GM12878 (cell line): ENCODE results near the gene SLC25A30. TPM values are rescaled to one million over a fixed set of nuclear protein-coding genes. Genes with fewer than 3 reads are reported as not detected.

Experiments
- ATF3 ChIP-seq: IDR thresholded peaks from 2 replicates; pipeline ENCODE4 v1.6.1; 2011; ENCODE audit warnings: low read depth, mild to moderate bottlenecking, low read length, moderate library complexity, borderline replicate concordance; ENCODE audit errors: extremely low read depth
- BHLHE40 ChIP-seq, 2 experiments: fragments of 450-650 bp in 1 of 2; IDR thresholded peaks; 2 replicates each; pipeline ENCODE4 v1.6.1; 2011 to 2017; ENCODE audit warnings: low read depth in 2 of 2, borderline replicate concordance in 1 of 2, improper control_type of control experiment in 1 of 2, low read length in 1 of 2, mild to moderate bottlenecking in 1 of 2
- CBX3 ChIP-seq: fragments of 200-600 bp; sonication (generic); IDR thresholded peaks from 2 replicates; pipeline ENCODE4 v1.6.1; 2016; ENCODE audit warnings: low read depth, borderline replicate concordance
- DPF2 ChIP-seq: fragments of 450-650 bp; IDR thresholded peaks from 2 replicates; pipeline ENCODE4 v1.6.1; 2017; ENCODE audit warnings: mild to moderate bottlenecking
- EZH2 ChIP-seq: IDR thresholded peaks from 2 replicates; pipeline ENCODE4 v1.6.1; 2012; ENCODE audit warnings: low read depth, mild to moderate bottlenecking, control low read depth, inconsistent platforms, low read length, borderline replicate concordance; ENCODE audit not compliant: control insufficient read depth
- FOXK2 ChIP-seq: fragments of 450-650 bp; IDR thresholded peaks from 2 replicates; pipeline ENCODE4 v1.6.1; 2017; ENCODE audit warnings: mild to moderate bottlenecking, moderate library complexity
- HDAC6 ChIP-seq: fragments of 200-600 bp; sonication (generic); IDR thresholded peaks from one replicate; pipeline ENCODE4 v1.8.0; 2017; ENCODE audit warnings: antibody characterized with exemption; ENCODE audit not compliant: unreplicated experiment
- JUND ChIP-seq: IDR thresholded peaks from 2 replicates; pipeline ENCODE4 v1.6.1; 2012; ENCODE audit warnings: low read depth, mild to moderate bottlenecking, low read length, improper control_type of control experiment, moderate library complexity
- MXI1 ChIP-seq: fragments of 150-350 bp; IDR thresholded peaks from 2 replicates; pipeline ENCODE4 v1.6.1; 2011; ENCODE audit warnings: low read depth, mild to moderate bottlenecking, inconsistent platforms, low read length, improper control_type of control experiment
- NFYB ChIP-seq: IDR thresholded peaks from 2 replicates; pipeline ENCODE4 v1.6.1; 2011; ENCODE audit warnings: low read depth, mild to moderate bottlenecking, low read length, improper control_type of control experiment, moderate library complexity; ENCODE audit not compliant: insufficient read depth
- NR2C2 ChIP-seq: IDR thresholded peaks from 2 replicates; pipeline ENCODE4 v1.6.1; 2011; ENCODE audit warnings: borderline replicate concordance, low read depth; ENCODE audit not compliant: control insufficient read depth, insufficient read length
- NRF1 ChIP-seq: conservative IDR thresholded peaks from 2 replicates; pipeline ENCODE4 v1.6.1; 2011; ENCODE audit warnings: mild to moderate bottlenecking, low read depth, low read length, improper control_type of control experiment
- PAX8 ChIP-seq: fragments of 450-650 bp; IDR thresholded peaks from 2 replicates; pipeline ENCODE4 v1.6.1; 2017; ENCODE audit warnings: mild to moderate bottlenecking, moderate library complexity
- PKNOX1 ChIP-seq: fragments of 450-650 bp; IDR thresholded peaks from 2 replicates; pipeline ENCODE4 v1.6.1; 2016; ENCODE audit warnings: mild to moderate bottlenecking
- POLR2AphosphoS5 ChIP-seq: IDR thresholded peaks from 2 replicates; pipeline ENCODE4 v1.6.1; 2011; ENCODE audit warnings: mild to moderate bottlenecking, low read length, inconsistent platforms
- RAD21 ChIP-seq: IDR thresholded peaks from 2 replicates; pipeline ENCODE4 v1.6.1; 2011; ENCODE audit warnings: mild to moderate bottlenecking, low read depth, low read length, moderate library complexity; ENCODE audit not compliant: insufficient read depth
- STAT1 ChIP-seq: fragments of 450-650 bp; conservative IDR thresholded peaks from 2 replicates; pipeline ENCODE4 v1.6.1; 2014; ENCODE audit warnings: antibody characterized with exemption, mild to moderate bottlenecking
- TCF12 ChIP-seq: IDR thresholded peaks from 2 replicates; pipeline ENCODE4 v1.6.1; 2011; ENCODE audit warnings: low read depth, mild to moderate bottlenecking, low read length
- WRNIP1 ChIP-seq: IDR thresholded peaks from 2 replicates; pipeline ENCODE4 v1.6.1; 2011; ENCODE audit warnings: low read depth, low read length, improper control_type of control experiment, borderline replicate concordance
- ZNF384 ChIP-seq: IDR thresholded peaks from 2 replicates; pipeline ENCODE4 v1.6.1; 2012; ENCODE audit warnings: low read depth, mild to moderate bottlenecking, low read length, improper control_type of control experiment, borderline replicate concordance
- polyA plus RNA-seq, 11 experiments: library from polyadenylated mRNA; depleted of rRNA in 4 of 11; unstranded in 6 of 11; stranded (reverse) in 5 of 11; fragments of >200 nt; fragmentation: Nextera tagmentation in 4 of 11; fragmentation: Illumina TruSeq in 1 of 11; extraction: Ambion mirVana in 4 of 11; extraction: Trizol in 1 of 11; gene quantifications; 1 replicate in 1 of 11; 2 replicates in 10 of 11; pipeline versions ENCODE4 v1.2.1 to v1.2.3, GENCODE V29; 2011 to 2016; ENCODE audit warnings: inconsistent platforms in 2 of 11, missing spikeins in 2 of 11, low read depth in 1 of 11
- total RNA-seq, 4 experiments: library from RNA; depleted of rRNA in 3 of 4; stranded (reverse); fragments of >200 nt in 3 of 4; fragmentation: Illumina TruSeq in 1 of 4; extraction: Trizol in 1 of 4; gene quantifications; 2 replicates each; pipeline versions ENCODE4 v1.2.1 to v1.2.3, GENCODE V29; 2013 to 2021
- TF ChIP-seq, protein P1 (sequence below): fragments of 450-650 bp; formaldehyde crosslinking; IDR thresholded peaks from 2 replicates; pipeline ENCODE4 v1.5.0; 2022; ENCODE audit warnings: mild to moderate bottlenecking, missing genetic modification characterization
- TF ChIP-seq, protein P2 (sequence below): fragments of 450-650 bp; IDR thresholded peaks from 2 replicates; pipeline ENCODE4 v1.6.1; 2017; ENCODE audit warnings: antibody characterized with exemption, mild to moderate bottlenecking, moderate library complexity

Gene SLC25A30
- total and polyA plus RNA-seq, 10 of the 15 experiments (the other 5 are each of a cell fraction or from before 2014, with no cell fraction given): 2.4 to 18.0 (median 8.9) TPM

- no peak for TF ChIP-seq JUND
- peak; percentile 79 for TF ChIP-seq PKNOX1
- TF ChIP-seq, protein P1, sequence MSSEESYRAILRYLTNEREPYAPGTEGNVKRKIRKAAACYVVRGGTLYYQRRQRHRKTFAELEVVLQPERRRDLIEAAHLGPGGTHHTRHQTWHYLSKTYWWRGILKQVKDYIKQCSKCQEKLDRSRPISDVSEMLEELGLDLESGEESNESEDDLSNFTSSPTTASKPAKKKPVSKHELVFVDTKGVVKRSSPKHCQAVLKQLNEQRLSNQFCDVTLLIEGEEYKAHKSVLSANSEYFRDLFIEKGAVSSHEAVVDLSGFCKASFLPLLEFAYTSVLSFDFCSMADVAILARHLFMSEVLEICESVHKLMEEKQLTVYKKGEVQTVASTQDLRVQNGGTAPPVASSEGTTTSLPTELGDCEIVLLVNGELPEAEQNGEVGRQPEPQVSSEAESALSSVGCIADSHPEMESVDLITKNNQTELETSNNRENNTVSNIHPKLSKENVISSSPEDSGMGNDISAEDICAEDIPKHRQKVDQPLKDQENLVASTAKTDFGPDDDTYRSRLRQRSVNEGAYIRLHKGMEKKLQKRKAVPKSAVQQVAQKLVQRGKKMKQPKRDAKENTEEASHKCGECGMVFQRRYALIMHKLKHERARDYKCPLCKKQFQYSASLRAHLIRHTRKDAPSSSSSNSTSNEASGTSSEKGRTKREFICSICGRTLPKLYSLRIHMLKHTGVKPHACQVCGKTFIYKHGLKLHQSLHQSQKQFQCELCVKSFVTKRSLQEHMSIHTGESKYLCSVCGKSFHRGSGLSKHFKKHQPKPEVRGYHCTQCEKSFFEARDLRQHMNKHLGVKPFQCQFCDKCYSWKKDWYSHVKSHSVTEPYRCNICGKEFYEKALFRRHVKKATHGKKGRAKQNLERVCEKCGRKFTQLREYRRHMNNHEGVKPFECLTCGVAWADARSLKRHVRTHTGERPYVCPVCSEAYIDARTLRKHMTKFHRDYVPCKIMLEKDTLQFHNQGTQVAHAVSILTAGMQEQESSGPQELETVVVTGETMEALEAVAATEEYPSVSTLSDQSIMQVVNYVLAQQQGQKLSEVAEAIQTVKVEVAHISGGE (CRISPR knock-in tag): peak; percentile 14; the same call in 1 of the 2 replicates
- no peak for TF ChIP-seq TCF12
- peak; percentile 44; the same call in 1 of the 2 replicates for TF ChIP-seq DPF2
- TF ChIP-seq RAD21: no peak
- TF ChIP-seq PAX8: no peak
- no peak for TF ChIP-seq EZH2
- no peak for TF ChIP-seq NRF1
- no peak for TF ChIP-seq WRNIP1
- no peak for TF ChIP-seq STAT1
- TF ChIP-seq NFYB: peak; percentile 23; the same call in 1 of the 2 replicates
- no peak; the same call in 1 of the 2 replicates for TF ChIP-seq ZNF384
- no peak for TF ChIP-seq ATF3
- no peak for TF ChIP-seq HDAC6
- no peak for TF ChIP-seq FOXK2
- TF ChIP-seq NR2C2: no peak
- peak; percentile 95 to 98 for TF ChIP-seq BHLHE40 (IDR thresholded peaks at IDR 0.05; ENCODE audit: borderline replicate concordance in 1 of 2, low read depth in 2 of 2, low read length in 1 of 2)
- TF ChIP-seq POLR2AphosphoS5: 0 out of 2 replicates have a peak, but pooled peaks have one; percentile 48
- peak; percentile 64 for TF ChIP-seq MXI1
- TF ChIP-seq, protein P2, sequence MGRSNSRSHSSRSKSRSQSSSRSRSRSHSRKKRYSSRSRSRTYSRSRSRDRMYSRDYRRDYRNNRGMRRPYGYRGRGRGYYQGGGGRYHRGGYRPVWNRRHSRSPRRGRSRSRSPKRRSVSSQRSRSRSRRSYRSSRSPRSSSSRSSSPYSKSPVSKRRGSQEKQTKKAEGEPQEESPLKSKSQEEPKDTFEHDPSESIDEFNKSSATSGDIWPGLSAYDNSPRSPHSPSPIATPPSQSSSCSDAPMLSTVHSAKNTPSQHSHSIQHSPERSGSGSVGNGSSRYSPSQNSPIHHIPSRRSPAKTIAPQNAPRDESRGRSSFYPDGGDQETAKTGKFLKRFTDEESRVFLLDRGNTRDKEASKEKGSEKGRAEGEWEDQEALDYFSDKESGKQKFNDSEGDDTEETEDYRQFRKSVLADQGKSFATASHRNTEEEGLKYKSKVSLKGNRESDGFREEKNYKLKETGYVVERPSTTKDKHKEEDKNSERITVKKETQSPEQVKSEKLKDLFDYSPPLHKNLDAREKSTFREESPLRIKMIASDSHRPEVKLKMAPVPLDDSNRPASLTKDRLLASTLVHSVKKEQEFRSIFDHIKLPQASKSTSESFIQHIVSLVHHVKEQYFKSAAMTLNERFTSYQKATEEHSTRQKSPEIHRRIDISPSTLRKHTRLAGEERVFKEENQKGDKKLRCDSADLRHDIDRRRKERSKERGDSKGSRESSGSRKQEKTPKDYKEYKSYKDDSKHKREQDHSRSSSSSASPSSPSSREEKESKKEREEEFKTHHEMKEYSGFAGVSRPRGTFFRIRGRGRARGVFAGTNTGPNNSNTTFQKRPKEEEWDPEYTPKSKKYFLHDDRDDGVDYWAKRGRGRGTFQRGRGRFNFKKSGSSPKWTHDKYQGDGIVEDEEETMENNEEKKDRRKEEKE: no peak
- TF ChIP-seq CBX3: no peak
Measured at GRCh38 chr13:45417790-45418534, at the start of gene SLC25A30 (continued).
